Sigmoid colon (tissue), 7 donors: ENCODE measurements around the gene MAP2. TPM values are rescaled to one million over a fixed set of nuclear protein-coding genes. Genes with fewer than 3 reads are reported as not detected.

Source experiments
- DNase-seq: peaks from one replicate; pipeline ENCODE4 v3.0.0-alpha.2; 2019
- H3K27ac ChIP-seq, 4 donors: fragments of 200-600 bp; sonication (generic); one replicate each; pipeline ENCODE4 v1.5.1; 2016 to 2019; ENCODE audit warnings: mild to moderate bottlenecking in 1 of 4
- H3K27me3 ChIP-seq, 3 donors: fragments of 200-600 bp; sonication (generic); one replicate each; pipeline ENCODE4 v1.5.1; 2019; ENCODE audit warnings: mild to moderate bottlenecking in 1 of 3
- H3K36me3 ChIP-seq, 4 donors: fragments of 200-600 bp; sonication (generic); one replicate each; pipeline ENCODE4 v1.5.1; 2016 to 2019
- H3K4me1 ChIP-seq, 4 donors: fragments of 200-600 bp; sonication (generic); one replicate each; pipeline ENCODE4 v1.5.1; 2017 to 2019
- H3K4me3 ChIP-seq, 4 donors: fragments of 200-600 bp; sonication (generic); one replicate each; pipeline ENCODE4 v1.5.1; 2017 to 2019; ENCODE audit warnings: mild to moderate bottlenecking in 2 of 4, moderate library complexity in 1 of 4
- H3K9me3 ChIP-seq, 4 donors: fragments of 200-600 bp in 3 of 4; sonication (generic) in 3 of 4; one replicate each; pipeline versions ENCODE4 v1.5.1 to v1.6.1; 2013 to 2019
- EP300 ChIP-seq, 4 donors: sonication (generic); formaldehyde crosslinking; IDR thresholded peaks; one replicate each; pipeline ENCODE4 v1.6.1; 2017; ENCODE audit warnings: antibody characterized with exemption in 4 of 4
- POLR2A ChIP-seq, 2 donors: fragments of 450-650 bp; IDR thresholded peaks; one replicate each; pipeline ENCODE4 v1.6.1; 2016; ENCODE audit warnings: antibody characterized with exemption in 2 of 2, mild to moderate bottlenecking in 2 of 2, moderate library complexity in 2 of 2
- POLR2AphosphoS5 ChIP-seq, 4 donors: sonication (generic); formaldehyde crosslinking; IDR thresholded peaks; one replicate each; pipeline ENCODE4 v1.6.1; 2017; ENCODE audit warnings: antibody characterized with exemption in 4 of 4
- WGBS, 2 donors: extraction: QIAGEN DNeasy Blood & Tissue Kit; methylation state at CpG; one replicate each; pipeline ENCODE4 v1.1.7; 2013; 5-methylcytosine and 5-hydroxymethylcytosine counted together
- intact Hi-C: fragments of 100-400 bp; cut with DNase I; formaldehyde crosslinking; loops from one replicate; pipeline ENCODE4 v1.15.1; 2023
- polyA plus RNA-seq, 3 donors: library from polyadenylated mRNA; stranded (reverse); fragments of 200-250 nt; gene quantifications; one replicate each; pipeline ENCODE4 v1.2.3, GENCODE V29; 2013
- total RNA-seq, 4 donors: library from RNA; depleted of rRNA; stranded (reverse); fragments of >200 nt; gene quantifications; one replicate each; pipeline ENCODE4 v1.1.0, GENCODE V29; 2016
- TF ChIP-seq, protein P1 (sequence below), 4 experiments: fragments of 450-650 bp in 3 of 4; fragments of 200-600 bp in 1 of 4; IDR thresholded peaks; one replicate each; pipeline ENCODE4 v1.5.1; 2016 to 2019; ENCODE audit warnings: antibody characterized with exemption in 4 of 4, mild to moderate bottlenecking in 3 of 4, moderate library complexity in 2 of 4
- donor health status: healthy with polysubstance abuse.
- donor health status: Bipolar disorder and iron deficiency.
- donor health status: healthy.

MAP2 gene
- total and polyA plus RNA-seq, 7 donors: 0.46 to 21.8 (median 8.4) TPM

DNA sequence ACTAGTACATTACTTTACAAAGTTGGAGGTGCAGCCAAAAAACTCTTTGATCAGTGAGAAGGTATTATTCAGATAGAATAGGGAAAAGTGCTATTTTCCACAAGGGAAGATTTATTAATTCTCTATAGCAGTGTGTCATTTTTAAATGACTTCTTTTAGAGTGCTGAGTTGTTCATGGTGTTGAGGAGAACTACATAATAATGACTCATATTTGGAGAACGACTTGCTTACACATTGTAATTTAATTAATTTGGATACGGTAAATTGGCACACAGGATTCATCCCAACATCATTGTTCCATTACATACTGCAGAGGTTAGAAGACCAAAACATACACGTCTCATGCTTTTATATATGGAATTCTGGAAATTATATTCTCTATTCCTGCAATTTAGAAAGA is 22.1 kb upstream of the MAP2 start:
- Histone ChIP-seq H3K4me1 (no peaks in the 10 kb centered on the region), H3K27ac (no peak overlapping the region), H3K4me3 (no peak overlapping the region), H3K9me3 (no peaks in the 10 kb centered on the region), H3K36me3 (no peaks in the 10 kb centered on the region), H3K27me3 (no peaks in the 10 kb centered on the region)
- WGBS, 2 donors: 71 to 83% methylated on average over 3 of the region's 3 CpGs
- no peak for DNase-seq
- TF ChIP-seq POLR2A (IDR thresholded peaks at IDR 0.05) (no peak), POLR2AphosphoS5 (IDR thresholded peaks at IDR 0.05) (no peak), EP300 (IDR thresholded peaks at IDR 0.05) (no peak)
- TF ChIP-seq, protein P1, sequence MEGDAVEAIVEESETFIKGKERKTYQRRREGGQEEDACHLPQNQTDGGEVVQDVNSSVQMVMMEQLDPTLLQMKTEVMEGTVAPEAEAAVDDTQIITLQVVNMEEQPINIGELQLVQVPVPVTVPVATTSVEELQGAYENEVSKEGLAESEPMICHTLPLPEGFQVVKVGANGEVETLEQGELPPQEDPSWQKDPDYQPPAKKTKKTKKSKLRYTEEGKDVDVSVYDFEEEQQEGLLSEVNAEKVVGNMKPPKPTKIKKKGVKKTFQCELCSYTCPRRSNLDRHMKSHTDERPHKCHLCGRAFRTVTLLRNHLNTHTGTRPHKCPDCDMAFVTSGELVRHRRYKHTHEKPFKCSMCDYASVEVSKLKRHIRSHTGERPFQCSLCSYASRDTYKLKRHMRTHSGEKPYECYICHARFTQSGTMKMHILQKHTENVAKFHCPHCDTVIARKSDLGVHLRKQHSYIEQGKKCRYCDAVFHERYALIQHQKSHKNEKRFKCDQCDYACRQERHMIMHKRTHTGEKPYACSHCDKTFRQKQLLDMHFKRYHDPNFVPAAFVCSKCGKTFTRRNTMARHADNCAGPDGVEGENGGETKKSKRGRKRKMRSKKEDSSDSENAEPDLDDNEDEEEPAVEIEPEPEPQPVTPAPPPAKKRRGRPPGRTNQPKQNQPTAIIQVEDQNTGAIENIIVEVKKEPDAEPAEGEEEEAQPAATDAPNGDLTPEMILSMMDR (IDR thresholded peaks at IDR 0.05): no peak
- intact Hi-C loops: no loop called here

GRCh38 chr2:209411296-209411695 is 12.6 kb upstream of the MAP2 start:
- intact Hi-C loops: no loop called here

GRCh38 chr2:209411718-209412117 is 12.1 kb upstream of the MAP2 start:
- Histone ChIP-seq H3K4me3 (no peak overlapping the region), H3K9me3 (no peaks in the 10 kb centered on the region), H3K27me3 (no peaks in the 10 kb centered on the region), H3K36me3 (no peaks in the 10 kb centered on the region), H3K27ac (no peak overlapping the region), H3K4me1 (no peaks in the 10 kb centered on the region)
- intact Hi-C loops: no loop called here
- WGBS, 2 donors: 58 to 82% methylated on average over 4 of the region's 4 CpGs
- DNase-seq: no peak
- TF ChIP-seq EP300 (IDR thresholded peaks at IDR 0.05) (no peak), POLR2A (IDR thresholded peaks at IDR 0.05) (no peak), POLR2AphosphoS5 (IDR thresholded peaks at IDR 0.05) (no peak)
- TF ChIP-seq, protein P1 (IDR thresholded peaks at IDR 0.05): no peak

More at GRCh38 chr2:209411296-209411695, 12.6 kb upstream of the MAP2 start:
- H3K27me3 ChIP-seq: no peaks in the 10 kb centered on the region
- 91 to 96% methylated on average over 1 of the region's 1 CpG for WGBS, 2 donors
- H3K36me3 ChIP-seq: no peaks in the 10 kb centered on the region
- no peak overlapping the region for H3K4me3 ChIP-seq
- TF ChIP-seq POLR2A (IDR thresholded peaks at IDR 0.05) (no peak), EP300 (IDR thresholded peaks at IDR 0.05) (no peak), POLR2AphosphoS5 (IDR thresholded peaks at IDR 0.05) (no peak)
- TF ChIP-seq, protein P1 (IDR thresholded peaks at IDR 0.05): no peak
- no peak overlapping the region for H3K27ac ChIP-seq
- H3K9me3 ChIP-seq: no peaks in the 10 kb centered on the region
- DNase-seq: no peak
- no peaks in the 10 kb centered on the region for H3K4me1 ChIP-seq

GRCh38 chr2:209413311-209414014 is 10.4 kb upstream of the MAP2 start:
- no peaks in the 10 kb centered on the region for H3K9me3 ChIP-seq
- H3K27me3 ChIP-seq: no peaks in the 10 kb centered on the region
- H3K4me1 ChIP-seq: no peaks in the 10 kb centered on the region
- H3K36me3 ChIP-seq: no peaks in the 10 kb centered on the region
- intact Hi-C loops: no loop called here
- H3K27ac ChIP-seq: no peak overlapping the region
- no peak for TF ChIP-seq EP300 (IDR thresholded peaks at IDR 0.05)
- no peak for TF ChIP-seq POLR2AphosphoS5 (IDR thresholded peaks at IDR 0.05)
- TF ChIP-seq POLR2A (IDR thresholded peaks at IDR 0.05): no peak
- TF ChIP-seq, protein P1 (IDR thresholded peaks at IDR 0.05): no peak
- no peak for DNase-seq
- 43 to 71% methylated on average over 1 of the region's 1 CpG for WGBS, 2 donors
- H3K4me3 ChIP-seq: no peak overlapping the region

GRCh38 chr2:209416913-209417312 is 6.9 kb upstream of the MAP2 start:
- Histone ChIP-seq H3K36me3 (no peaks in the 10 kb centered on the region), H3K27me3 (no peaks in the 10 kb centered on the region), H3K4me1 (no peaks in the 10 kb centered on the region), H3K27ac (no peak overlapping the region), H3K9me3 (no peaks in the 10 kb centered on the region), H3K4me3 (no peak overlapping the region)
- TF ChIP-seq POLR2A (IDR thresholded peaks at IDR 0.05): no peak
- TF ChIP-seq EP300 (IDR thresholded peaks at IDR 0.05): no peak
- no peak for TF ChIP-seq POLR2AphosphoS5 (IDR thresholded peaks at IDR 0.05)
- TF ChIP-seq, protein P1 (IDR thresholded peaks at IDR 0.05): no peak
- DNase-seq: no peak
- intact Hi-C loops: no loop called here
